ENCODE measurements around the gene FAM163B.

FAM163B gene

DNA sequence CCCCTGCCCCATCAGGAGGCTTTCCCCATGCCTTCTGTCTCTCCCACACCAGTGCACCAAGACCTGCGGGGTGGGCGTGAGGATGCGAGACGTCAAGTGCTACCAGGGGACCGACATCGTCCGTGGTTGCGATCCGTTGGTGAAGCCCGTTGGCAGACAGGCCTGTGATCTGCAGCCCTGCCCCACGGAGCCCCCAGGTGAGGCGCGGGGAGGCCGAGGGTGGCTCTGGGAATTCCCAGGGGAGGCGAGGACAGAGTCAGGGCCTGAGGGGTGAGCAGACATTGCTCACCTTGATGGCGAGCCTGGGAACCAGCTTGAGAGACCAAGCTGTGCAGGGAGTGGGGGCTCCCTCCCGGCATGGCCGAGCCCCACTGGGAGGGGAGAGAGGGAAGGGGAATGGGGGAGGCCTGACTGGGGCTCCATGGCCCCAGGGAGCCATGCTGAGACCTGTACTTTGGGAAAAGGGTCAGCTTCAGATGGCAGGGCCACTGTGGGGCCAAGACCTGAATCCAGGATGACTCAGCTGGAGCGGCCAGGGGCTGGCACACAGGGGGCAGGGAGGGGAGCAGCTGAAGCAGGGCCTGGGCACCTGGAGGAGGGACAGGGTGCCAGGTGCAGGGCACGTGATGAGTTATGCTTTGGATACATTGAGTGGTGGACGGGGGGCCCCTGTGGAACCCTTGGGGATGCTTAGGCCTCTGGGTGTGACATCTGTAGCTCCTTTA lies 35.2 kb downstream of the FAM163B start:
- no peak for DNase-seq
- Histone ChIP-seq H3F3A (ENCODE audit: insufficient read depth, low read length) (no peaks in the 10 kb centered on the region), H4K20me1 (ENCODE audit: insufficient read depth, low read length) (no peaks in the 10 kb centered on the region), H3K79me2 (ENCODE audit: low read length) (no peaks in the 10 kb centered on the region), H3K27me3 (replicated peaks; ENCODE audit: insufficient read depth, low read length) (peaks cover 95% of the 10 kb centered on the region), H3K4me3 (ENCODE audit: low read length) (no peak overlapping the region), H3K4me1 (ENCODE audit: low read length) (no peaks in the 10 kb centered on the region), H3K4me2 (ENCODE audit: low read depth, low read length) (no peak overlapping the region), H3K9ac (ENCODE audit: low read length) (no peak overlapping the region), H2AFZ (ENCODE audit: low read length) (no peak overlapping the region), H3K27ac (ENCODE audit: low read length) (no peak overlapping the region), H3K9me2 (replicated peaks; ENCODE audit: insufficient read depth, low read length) (no peaks in the 10 kb centered on the region), H3K36me3 (replicated peaks; ENCODE audit: insufficient read depth, low read length) (no peaks in the 10 kb centered on the region), H3K9me3 (replicated peaks; ENCODE audit: insufficient read depth, low read length) (no peaks in the 10 kb centered on the region)
- TF ChIP-seq EZH2phosphoT487 (IDR thresholded peaks at IDR 0.05; ENCODE audit: low read length): no peak
- TF ChIP-seq, protein P1, sequence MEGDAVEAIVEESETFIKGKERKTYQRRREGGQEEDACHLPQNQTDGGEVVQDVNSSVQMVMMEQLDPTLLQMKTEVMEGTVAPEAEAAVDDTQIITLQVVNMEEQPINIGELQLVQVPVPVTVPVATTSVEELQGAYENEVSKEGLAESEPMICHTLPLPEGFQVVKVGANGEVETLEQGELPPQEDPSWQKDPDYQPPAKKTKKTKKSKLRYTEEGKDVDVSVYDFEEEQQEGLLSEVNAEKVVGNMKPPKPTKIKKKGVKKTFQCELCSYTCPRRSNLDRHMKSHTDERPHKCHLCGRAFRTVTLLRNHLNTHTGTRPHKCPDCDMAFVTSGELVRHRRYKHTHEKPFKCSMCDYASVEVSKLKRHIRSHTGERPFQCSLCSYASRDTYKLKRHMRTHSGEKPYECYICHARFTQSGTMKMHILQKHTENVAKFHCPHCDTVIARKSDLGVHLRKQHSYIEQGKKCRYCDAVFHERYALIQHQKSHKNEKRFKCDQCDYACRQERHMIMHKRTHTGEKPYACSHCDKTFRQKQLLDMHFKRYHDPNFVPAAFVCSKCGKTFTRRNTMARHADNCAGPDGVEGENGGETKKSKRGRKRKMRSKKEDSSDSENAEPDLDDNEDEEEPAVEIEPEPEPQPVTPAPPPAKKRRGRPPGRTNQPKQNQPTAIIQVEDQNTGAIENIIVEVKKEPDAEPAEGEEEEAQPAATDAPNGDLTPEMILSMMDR (IDR thresholded peaks at IDR 0.05; ENCODE audit: low read length): no peak
- no peak for TF ChIP-seq EZH2 (optimal IDR thresholded peaks at IDR 0.05; ENCODE audit: low read depth, low read length)

DNA sequence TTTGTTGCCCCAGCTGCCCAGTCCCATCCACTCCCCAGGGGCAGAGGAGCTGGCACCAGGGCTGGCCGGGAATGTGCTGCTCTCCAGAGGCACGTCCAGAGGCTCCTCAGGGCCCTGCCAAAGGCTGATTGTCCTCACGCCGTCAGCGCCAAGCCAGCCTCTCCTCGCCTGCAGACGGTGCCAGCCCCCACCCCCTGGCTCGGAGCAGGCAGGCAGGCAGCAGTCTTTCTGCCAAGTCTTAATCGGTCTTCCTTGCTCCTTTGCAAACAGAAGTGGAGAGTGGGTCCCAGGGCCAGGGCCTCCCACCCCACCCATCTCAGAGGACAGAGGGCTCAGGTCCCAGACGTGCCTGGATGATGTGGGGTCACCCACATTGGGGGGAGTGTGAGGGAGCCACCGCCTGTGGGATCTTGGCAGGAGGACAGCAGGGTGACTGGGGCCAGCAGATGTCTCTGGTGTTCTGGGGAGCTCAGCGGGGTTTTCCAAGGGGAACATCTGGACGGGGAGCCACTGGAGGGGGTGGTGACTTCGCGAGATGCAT lies 36.3 kb downstream of the FAM163B start:
- no peaks in the 10 kb centered on the region for H3K9me2 ChIP-seq (replicated peaks; ENCODE audit: insufficient read depth, low read length)
- H4K20me1 ChIP-seq (ENCODE audit: insufficient read depth, low read length): no peaks in the 10 kb centered on the region
- no peak overlapping the region for H3K27ac ChIP-seq (ENCODE audit: low read length)
- no peaks in the 10 kb centered on the region for H3F3A ChIP-seq (ENCODE audit: insufficient read depth, low read length)
- H3K79me2 ChIP-seq (ENCODE audit: low read length): no peaks in the 10 kb centered on the region
- H3K36me3 ChIP-seq (replicated peaks; ENCODE audit: insufficient read depth, low read length): no peaks in the 10 kb centered on the region
- H2AFZ ChIP-seq (ENCODE audit: low read length): no peak overlapping the region
- H3K4me1 ChIP-seq (ENCODE audit: low read length): no peaks in the 10 kb centered on the region
- peaks cover 94% of the 10 kb centered on the region for H3K27me3 ChIP-seq (replicated peaks; ENCODE audit: insufficient read depth, low read length)
- no peak overlapping the region for H3K4me3 ChIP-seq (ENCODE audit: low read length)
- TF ChIP-seq, protein P1 (IDR thresholded peaks at IDR 0.05; ENCODE audit: low read length): no peak
- TF ChIP-seq EZH2 (optimal IDR thresholded peaks at IDR 0.05; ENCODE audit: low read depth, low read length) (no peak), EZH2phosphoT487 (IDR thresholded peaks at IDR 0.05; ENCODE audit: low read length) (no peak)
- H3K9ac ChIP-seq (ENCODE audit: low read length): no peak overlapping the region
- H3K9me3 ChIP-seq (replicated peaks; ENCODE audit: insufficient read depth, low read length): no peaks in the 10 kb centered on the region
- no peak for DNase-seq
- no peak overlapping the region for H3K4me2 ChIP-seq (ENCODE audit: low read depth, low read length)

DNA sequence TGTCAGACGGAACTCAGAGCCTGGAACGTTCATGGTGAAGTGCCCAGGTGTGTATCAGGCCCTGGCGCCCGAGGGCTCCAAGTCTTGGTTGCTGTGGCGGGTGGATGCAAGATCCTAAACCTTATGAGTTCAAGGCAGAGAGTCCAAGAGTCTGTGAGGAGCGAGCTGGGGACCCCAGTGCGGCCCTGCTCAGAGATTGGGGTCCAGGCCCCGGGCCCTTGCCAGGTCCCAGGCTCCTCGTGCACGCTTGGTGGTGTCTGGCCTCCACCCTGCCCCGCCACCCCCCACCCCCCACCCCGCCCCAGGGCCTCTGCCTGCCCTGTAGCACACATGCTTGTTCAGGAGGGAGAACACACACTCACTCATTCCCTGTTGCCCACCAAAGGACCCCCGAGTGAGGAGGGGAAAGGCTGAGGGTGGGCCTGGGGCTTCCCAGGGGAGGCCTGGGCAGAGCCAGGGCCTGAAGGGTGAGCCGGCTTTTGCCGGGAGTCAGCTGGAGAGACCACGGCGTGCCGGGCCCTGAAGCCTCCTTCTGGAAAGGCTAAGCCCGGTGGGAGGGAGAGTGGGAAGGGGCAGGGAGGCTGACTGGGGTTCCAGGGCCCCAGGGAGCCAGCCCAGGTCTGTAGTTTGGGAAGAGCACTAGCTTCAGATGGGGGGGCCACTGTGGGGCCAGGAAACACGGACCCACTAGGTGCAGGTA lies 37.1 kb downstream of the FAM163B start:
- H4K20me1 ChIP-seq (ENCODE audit: insufficient read depth, low read length): no peaks in the 10 kb centered on the region
- H3K27ac ChIP-seq (ENCODE audit: low read length): no peak overlapping the region
- no peak overlapping the region for H3K4me3 ChIP-seq (ENCODE audit: low read length)
- no peaks in the 10 kb centered on the region for H3K79me2 ChIP-seq (ENCODE audit: low read length)
- no peak for TF ChIP-seq EZH2phosphoT487 (IDR thresholded peaks at IDR 0.05; ENCODE audit: low read length)
- no peak for TF ChIP-seq EZH2 (optimal IDR thresholded peaks at IDR 0.05; ENCODE audit: low read depth, low read length)
- TF ChIP-seq, protein P1 (IDR thresholded peaks at IDR 0.05; ENCODE audit: low read length): no peak
- peaks cover 95% of the 10 kb centered on the region for H3K27me3 ChIP-seq (replicated peaks; ENCODE audit: insufficient read depth, low read length)
- H3K9me3 ChIP-seq (replicated peaks; ENCODE audit: insufficient read depth, low read length): no peaks in the 10 kb centered on the region
- H2AFZ ChIP-seq (ENCODE audit: low read length): no peak overlapping the region
- no peak for DNase-seq
- no peaks in the 10 kb centered on the region for H3K36me3 ChIP-seq (replicated peaks; ENCODE audit: insufficient read depth, low read length)
- H3K4me1 ChIP-seq (ENCODE audit: low read length): no peaks in the 10 kb centered on the region
- no peaks in the 10 kb centered on the region for H3F3A ChIP-seq (ENCODE audit: insufficient read depth, low read length)
- H3K4me2 ChIP-seq (ENCODE audit: low read depth, low read length): no peak overlapping the region
- H3K9ac ChIP-seq (ENCODE audit: low read length): no peak overlapping the region
- H3K9me2 ChIP-seq (replicated peaks; ENCODE audit: insufficient read depth, low read length): no peaks in the 10 kb centered on the region

All from MM.1S (cell line).